GM21423 (cell line): ENCODE measurements around the gene NEO1.

ENCODE experiments used
- ATAC-seq: cut with Tn5 transposase; IDR thresholded peaks from one replicate; pipeline ENCODE4 v1.9.1; 2021; ENCODE audit warnings: mild to moderate bottlenecking, moderate library complexity; ENCODE audit not compliant: unreplicated experiment

NEO1 gene

DNA sequence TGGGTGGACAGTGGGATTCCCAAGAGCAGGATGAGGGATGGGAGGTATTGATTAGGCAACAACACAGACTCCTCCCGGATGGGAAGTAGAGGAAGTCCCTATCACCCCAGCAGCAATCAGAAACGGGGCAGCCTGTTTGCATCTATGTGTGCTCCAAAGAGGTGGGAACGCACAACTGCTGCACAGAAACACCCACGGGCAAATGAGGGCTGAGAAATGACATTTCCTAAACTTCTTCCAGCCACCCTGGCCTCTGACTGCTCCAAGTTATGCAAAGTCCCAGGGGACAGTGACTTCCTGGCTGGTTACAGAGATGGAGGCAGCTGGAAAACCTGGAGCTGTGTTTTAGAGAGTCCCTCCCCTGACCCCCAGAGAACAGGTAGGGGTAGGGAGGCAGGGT is 273.9 kb downstream of the NEO1 start:
- no peak for ATAC-seq

DNA sequence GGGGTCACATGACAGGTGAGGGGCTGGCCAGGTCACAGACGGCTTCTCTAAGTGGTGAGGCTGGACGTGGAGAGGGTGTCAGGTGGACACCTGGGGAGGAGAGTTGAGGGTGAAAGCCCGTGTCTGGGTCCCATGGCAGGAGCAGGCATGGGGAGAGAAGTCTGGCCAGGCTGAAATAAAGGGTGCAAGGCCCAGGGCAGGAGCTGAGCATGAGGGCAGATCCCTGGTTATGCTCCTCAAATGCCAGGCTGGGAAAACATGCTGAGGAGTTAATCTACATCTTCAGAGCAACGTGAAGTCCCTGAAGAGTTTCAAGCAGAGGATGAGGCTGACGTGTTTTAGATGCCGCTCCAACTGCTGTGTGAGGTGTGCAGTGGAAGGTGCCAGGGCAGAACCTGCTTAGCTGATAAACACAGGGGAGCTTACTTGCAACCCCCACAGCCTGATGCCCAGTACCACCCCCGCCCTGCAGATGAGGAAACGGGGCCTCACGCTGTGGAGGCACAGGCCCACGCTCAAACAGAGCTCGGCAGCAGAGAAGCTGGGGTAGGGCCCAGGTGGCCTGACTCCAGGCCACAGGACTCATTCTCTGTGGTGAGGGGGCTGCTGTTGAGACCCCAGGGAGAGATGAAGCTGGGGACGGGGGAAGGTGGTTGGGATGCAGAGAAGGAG is 276.0 kb downstream of the NEO1 start:
- ATAC-seq: no peak

DNA sequence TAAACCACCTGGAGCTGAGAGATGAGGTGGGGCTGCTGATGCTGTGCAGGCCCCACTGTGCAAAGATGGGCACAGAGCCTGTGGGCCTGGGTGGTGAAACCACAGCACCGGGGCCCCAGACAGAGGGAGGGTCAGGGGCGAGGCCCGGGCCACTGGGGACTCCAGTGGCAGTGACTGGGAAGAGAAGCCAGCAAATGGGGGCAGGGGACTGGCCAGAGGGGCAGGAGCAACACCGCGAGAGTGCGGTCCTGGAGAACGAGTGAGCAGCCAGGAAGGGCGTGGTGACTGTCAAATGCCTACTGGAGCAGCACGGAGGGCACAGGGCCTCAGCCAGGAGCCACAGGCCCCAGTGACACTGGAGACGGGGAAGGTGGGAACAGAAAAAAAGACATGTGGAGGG is 276.7 kb downstream of the NEO1 start:
- no peak for ATAC-seq

DNA sequence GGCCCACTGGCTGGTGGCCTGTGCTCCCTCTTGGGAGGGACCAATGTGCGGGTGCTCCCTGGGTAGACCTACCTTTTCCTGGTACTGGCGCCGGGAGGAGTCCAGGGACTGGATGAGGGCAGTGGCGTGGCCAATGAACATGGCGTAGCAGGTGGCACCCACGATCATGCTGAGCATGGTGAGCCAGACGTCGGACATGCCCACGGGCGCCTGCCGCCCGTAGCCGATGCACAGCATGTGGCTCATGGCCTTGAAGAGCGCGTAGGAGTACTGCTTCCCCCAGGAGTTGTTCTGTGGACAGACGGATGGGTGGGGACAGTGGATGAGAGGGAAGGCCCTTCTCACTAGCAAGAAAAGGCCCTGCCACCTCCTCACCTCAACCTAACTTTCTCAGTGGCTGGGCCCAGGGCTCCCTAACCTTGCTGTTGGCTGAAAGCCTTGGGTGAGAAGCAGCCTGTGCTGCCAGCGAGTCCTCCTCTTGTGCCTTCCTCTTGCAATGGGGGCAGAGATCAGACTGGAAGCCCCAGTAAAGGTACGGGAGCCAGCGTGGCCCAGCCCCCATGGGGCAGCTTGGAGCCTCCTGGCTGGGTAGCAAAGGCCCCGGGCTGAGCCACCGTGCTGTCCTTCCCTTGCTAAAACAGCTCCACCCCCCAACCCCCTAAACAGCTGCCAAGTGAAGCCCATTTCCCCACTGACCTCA is 277.4 kb downstream of the NEO1 start:
- no peak for ATAC-seq

DNA sequence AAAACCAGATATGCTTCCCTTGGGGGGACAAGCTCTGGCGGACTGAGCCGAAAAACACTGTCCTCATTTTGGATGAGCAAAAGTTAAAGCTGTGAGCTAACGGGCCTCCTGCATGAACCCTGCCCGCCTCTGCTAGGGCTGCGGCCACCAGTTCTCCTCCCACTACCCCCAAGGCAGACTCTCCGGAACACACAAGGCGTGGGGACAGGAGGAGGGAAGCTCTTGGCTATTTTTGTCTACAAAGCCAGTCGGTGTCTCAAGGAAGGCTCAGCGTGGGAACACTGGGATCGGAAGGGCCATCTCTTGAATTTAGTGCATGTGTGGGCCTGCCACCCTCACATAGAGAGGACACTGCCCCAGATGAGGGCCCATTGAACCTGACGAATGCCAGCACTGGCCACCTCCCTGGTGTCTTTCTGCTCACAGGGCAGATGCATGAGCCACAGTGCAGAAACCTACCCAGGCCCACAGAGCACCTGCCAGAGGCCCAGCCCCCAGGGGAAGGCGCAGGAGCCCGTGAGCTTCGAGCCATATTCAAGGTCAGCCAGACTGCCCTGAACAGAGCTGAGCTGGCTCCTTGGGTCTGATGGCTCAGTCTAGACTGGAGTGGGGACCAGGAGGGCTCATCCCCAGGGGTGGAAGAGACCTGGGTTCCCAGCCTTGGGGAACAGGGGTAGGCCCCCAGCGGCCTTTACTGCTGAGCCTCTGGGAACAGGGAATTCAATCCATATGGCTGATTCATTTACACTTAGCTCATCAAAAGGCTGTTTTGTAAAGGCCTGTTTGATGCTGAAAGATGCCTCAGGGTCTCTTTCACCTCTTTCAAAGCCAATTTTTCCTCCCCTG is 278.2 kb downstream of the NEO1 start:
- ATAC-seq: no peak

DNA sequence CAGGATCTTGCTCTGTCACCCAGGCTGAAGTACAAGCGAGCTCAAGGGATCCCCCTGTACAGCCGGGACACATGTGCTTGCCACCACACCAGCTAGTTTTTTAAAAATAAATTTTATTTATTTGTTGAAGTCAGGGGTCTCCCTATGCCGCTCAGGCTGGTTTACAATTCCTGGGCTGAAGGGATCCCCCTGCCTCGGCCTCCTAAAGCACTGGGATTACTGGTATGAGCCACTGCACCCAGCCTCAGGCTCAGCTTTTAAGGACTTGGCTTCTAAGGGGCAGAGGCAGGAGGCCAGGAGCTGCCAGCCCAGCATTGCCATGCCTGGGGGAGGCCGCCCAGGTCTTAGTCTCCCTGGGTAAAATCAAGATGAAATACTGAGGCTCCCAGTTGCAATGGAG is 279.2 kb downstream of the NEO1 start:
- no peak for ATAC-seq

DNA sequence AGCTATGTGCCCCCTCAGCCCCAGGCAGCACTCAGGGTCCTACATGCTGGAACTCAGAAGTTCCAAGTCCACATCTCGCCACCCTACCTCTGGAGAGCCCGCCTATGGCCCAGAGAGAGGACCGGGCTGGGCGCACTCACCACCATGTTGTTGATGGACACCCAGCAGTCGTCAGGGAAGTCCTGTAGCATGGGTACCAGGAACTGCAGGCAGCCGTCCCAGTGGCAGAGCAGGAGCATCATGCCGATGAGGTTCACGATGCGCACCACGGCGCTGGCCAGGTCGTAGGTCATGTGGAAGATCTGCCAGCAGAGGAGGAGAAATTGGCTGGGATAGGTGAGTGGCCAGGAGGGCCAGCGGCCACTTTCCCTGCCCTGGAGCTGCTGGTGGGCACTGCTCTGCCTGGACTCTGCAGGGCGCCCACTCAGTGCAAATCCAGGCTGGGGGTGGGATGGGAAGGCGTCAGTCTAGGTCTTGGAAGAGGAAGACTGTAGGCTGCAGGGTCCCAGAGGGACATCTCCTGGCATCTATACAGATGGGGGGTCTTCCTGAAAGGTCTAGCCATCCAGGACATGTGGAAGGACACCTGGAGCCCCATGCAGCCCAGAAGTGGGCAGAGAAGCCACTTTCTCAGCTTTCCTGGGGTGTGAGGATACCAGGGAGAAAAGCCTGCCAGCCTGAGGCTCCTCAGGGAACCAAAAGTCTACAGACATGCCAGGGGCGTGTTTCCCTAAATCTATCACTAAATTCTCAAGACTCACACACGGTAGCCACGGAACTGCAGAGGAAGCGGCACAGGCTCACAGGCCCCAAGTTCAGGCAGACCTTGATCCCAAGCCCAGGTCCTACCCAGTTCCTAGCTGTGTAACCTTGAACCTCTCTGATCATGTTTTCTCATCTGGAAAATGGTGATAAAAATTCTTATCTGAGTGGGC is 280.0 kb downstream of the NEO1 start:
- ATAC-seq: no peak

DNA sequence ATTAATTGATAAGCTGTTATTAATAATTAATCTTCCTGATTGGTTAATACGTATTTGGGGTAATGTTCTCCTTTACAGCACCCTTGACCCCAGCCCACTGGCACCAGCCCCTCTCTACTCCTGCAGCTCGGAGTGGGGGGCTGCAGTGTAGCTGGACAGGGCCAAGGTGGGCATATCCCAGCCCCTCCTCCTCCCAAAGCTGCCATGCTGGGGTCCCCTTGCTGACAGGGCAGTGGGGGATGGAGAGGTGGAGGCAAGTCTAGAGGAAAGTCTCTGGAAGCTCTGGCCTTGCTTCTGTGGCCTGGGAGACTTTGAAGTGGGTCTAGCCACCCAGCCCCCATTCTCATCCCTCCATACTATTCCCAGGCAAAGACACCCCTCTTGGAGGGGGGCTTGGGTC is 280.7 kb downstream of the NEO1 start:
- ATAC-seq: no peak

DNA sequence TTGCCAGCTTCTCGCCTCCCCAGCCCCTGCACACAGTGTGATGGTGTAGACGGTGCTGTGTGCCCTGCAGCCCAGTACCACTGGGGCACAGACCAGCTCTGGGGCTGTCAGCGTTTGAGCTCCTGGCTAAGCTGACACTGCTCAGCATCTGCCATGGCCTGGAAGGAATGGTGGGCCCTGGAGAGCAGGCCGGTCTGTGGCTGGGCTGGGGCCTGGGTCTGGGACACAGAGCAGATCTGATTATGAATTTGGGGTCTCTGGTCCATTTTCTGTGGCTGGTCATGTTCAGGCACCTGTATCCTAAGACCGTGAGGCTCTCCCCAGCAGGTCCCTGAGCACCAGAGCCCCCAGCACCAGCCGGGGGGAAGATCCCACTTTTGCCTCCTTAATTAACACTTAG is 281.8 kb downstream of the NEO1 start:
- no peak for ATAC-seq

DNA sequence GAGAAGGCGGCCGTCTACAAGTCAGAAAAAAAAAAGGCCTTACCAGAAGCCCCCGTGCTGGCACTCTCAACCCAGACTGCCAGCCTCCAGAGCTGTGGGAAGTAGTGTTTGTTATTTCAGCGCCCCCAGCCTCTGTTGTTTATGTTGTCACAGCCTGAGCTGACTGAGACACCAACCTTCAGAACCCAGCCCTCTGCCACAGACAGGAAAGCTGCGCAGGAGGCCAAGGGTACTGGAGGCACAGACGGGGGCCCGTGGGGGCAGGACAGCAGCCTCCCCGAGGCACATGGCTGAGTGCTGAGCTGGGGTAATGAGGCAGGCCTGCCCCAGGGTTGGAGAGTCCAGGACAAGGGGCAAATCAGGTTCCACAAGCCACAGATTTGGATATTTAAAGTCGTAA is 282.8 kb downstream of the NEO1 start:
- no peak for ATAC-seq

DNA sequence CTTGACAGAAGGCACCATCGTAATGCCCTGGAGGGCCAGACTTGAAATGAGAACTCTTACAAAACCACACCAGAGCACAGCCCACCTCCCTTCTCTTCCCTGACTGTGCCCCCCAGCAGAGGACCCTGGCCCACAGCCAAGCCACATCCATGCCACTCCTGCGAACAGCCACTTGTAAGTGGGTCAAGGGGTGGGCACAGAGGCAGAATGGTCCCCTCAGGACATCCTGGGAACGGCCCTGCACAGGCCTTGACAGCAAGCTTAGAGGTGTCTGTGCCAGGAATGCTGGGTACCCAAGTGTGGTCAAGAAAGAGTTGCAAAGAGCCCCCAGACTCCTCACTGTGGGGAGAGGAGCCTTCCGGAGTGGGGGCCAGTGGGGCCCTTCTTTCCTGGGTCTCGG is 283.2 kb downstream of the NEO1 start:
- ATAC-seq: no peak

DNA sequence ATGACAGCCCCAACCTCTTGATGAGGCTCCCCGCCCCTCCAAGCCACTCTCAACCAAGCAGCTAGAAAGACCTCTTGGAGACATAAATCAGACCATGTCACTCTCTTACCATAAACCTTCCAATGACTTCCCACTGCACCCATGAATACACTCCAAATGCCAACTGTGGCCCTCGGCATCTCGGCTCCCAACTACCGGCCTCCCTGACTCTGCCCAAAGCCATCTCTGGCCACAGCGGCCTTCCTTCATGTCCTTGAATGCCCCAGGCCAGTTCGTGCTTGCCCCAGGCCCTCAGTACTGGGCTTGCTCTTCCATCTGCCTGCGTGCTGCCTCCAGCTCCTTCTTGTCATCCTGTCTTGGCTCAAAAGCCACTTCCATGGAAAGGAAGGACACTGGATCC is 284.5 kb downstream of the NEO1 start:
- no peak for ATAC-seq

DNA sequence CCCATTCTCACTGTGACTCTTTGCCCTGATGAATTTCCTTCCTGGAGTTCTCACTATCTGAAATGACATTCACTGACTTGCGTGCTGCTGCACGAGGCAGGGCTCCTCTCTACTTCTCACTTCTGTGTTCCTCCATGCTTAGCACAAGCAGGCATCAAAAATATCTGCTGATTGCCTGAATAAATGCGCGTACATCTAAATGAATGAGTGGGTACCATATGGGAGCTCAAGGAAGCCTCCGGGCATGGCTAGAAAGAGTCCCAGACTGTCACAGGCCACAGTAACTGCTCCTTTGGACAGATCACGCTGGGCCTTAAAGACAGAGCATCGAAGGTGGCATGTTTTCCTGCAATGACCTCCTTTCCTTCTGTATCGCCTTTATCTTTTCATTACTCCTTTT is 284.9 kb downstream of the NEO1 start:
- ATAC-seq: no peak

DNA sequence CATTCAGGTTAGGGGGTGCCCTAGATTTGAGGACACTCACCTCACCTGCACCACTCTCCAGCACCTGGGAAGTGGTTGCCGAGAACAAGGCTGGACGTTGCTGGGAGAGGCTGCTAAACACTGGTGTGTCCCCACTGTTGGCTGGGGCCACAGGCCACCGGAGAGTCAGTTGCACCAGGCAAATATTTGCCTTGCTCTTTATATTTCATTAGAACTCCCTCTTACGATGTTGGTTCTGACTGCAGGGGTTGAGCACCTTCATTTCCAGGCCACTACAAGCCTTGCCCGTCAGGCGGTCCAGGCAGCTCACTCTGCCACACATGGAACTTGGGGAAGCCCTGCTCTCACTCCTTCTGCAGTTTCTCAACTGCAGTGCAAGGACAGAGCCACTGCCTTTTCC is 285.8 kb downstream of the NEO1 start:
- ATAC-seq: no peak

DNA sequence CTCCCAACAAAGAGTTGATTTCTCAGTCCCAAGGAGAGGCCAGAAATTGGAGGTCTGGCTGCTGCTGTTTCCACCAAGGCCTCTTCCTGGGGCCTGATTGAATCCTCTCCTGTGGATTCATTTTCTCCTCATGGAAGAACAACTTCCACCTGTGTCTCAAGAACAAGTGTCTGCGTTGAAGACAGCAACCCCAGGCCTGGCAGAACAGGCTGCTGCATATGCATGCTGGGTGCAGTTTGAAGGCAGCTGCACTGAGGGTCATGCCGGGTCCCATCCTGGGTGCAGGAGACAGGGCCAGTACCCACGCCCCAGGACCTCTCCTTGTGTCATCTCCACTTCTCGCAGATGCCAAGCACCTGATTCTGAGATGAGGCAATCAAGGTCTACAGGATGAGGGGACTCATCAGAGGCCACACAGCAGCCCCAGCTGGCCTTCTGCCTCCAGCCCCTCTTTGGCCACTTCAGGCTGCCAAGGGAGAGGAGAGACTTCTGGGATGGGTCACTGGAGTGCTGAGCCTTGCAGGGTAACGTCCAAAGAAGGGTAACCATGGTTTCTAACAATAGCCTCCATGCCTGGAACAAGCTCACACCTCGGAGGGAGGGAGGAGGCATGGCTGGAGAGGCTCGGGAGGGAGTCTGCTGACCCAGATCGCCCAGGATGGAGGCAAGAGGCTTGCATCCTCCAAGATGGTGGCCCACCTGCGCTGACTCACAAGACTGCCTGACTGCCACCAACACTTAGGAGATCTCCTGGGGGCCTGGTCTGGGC is 286.5 kb downstream of the NEO1 start:
- no peak for ATAC-seq

DNA sequence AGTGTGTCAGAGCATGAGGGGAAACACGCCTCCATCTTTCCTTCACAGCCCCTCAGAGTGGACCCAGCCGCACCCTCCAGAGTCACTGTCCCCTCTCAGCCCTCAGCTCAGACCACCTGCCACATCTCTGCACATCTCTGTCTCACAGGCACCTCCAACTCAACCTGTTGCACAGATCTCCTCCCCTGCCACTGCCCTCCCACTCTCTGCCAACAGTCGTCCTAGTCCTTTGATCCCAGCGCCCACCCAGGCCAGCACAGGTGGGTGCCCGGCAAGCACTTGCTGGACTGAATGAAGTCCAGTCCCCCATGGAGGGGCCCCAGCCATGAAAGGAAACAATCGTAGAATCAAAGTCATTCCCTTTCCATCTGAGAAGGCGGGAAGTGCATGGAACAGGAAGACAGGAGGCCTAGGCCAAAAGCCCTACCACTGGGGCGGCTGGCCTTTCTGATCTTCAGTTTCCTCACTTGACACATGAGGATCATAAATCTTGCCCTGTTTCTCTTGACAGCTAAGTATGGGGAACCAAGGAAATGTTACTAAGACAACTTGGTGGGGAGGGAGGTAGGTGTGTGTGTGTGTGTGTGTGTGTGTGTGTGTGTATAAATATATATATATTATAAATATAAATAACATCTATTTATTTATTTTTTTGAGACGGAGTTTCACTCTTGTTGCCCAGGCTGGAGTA is 288.4 kb downstream of the NEO1 start:
- no peak for ATAC-seq

DNA sequence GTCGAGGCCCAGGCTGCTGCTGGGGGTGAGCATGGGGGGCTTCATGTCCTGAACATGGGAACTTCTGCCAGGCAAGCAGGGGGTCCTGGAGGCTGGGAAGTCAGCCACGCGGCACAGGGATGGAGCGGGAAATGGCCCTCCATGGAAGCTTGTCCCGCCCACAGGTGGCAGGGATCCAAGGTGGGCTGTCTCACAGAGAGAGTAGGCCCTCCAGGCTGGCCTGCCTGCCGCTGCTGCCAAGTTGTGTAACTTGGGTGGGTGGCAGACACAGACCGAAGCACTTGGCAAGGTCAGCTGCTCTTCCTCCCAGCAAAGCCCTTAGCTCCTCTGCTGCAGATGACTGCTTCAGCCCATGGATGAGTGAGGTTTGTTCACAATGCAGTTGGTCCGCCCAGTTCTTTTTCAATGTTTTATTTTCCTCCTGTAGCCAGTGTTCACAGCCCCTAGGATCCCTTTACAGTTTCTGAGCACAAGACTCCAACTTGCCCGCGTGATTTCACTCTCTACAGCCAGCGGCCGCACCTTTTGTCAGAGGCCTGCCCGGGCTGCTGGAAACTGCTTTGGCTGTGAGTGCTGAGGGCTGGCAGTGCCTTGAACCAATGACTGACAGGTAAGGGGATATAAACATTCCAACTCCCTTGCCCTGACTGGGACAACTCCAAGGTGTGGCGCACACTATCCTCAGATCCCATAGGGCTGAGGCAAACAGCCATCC is 289.8 kb downstream of the NEO1 start:
- no peak for ATAC-seq

DNA sequence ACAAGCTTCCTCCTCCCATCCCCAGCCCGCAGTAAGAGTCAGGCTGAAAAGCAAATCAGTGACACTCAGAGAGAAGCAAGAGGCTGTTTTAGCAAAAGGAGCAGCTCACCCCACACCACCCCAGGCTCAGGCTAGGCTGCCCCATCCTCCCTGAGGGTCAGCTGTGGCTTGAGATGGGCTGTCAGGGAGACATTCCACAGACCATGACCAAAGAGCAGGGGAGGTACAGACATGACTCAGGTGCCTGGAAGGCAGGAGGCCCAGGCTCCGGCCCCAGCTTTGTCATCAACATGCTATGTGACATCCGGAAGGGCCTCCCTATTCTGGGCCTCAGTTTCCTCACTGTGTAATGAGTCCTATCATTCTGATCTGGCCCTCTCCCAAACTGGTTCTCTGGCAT is 291.8 kb downstream of the NEO1 start:
- no peak for ATAC-seq

DNA sequence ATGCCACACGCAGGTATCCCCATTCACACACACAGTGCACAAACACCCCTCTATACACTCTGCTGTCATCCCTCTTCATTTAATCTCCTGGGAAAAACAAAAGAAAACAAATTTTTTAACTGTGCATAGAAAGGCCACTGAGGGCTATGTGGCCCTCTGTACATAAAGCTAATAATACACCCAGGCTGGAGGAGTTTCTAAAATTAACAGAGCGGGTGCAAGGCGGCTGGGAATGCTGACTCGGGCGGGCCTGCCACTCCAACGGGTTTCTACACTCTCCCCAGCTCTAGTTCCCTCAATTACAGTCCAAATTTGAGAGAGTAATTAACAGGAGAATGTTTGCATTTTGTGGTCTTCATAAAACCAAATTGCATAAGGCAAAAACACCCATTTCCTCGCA is 293.4 kb downstream of the NEO1 start:
- ATAC-seq: no peak
